Cardiac muscle cell (in vitro differentiated cells and primary cell): ENCODE measurements around the gene SYNJ2. TPM values are rescaled to one million over a fixed set of nuclear protein-coding genes. Genes with fewer than 3 reads are reported as not detected.

Source experiments
- DNase-seq, 2 donors: peaks; one replicate each; pipeline versions ENCODE4 v3.0.0 to v3.0.0-alpha.2; 2010 to 2017; ENCODE audit warnings: low read depth in 1 of 2, low spot score in 1 of 2
- H3K27ac ChIP-seq: fragments of 200-600 bp; sonication (generic); 2 replicates; pipeline ENCODE4 v1.5.1; 2016
- H3K27me3 ChIP-seq: fragments of 200-600 bp; sonication (generic); 2 replicates; pipeline ENCODE4 v1.6.0; 2016; ENCODE audit warnings: control low read depth
- H3K36me3 ChIP-seq: fragments of 200-600 bp; sonication (generic); 2 replicates; pipeline ENCODE4 v1.5.1; 2016; ENCODE audit warnings: control low read depth
- H3K4me1 ChIP-seq: fragments of 200-600 bp; sonication (generic); 2 replicates; pipeline ENCODE4 v1.8.1; 2017; ENCODE audit warnings: low read depth, mild to moderate bottlenecking, mixed run types
- H3K4me3 ChIP-seq: fragments of 200-600 bp; sonication (generic); 2 replicates; pipeline ENCODE4 v1.5.1; 2016; ENCODE audit warnings: mild to moderate bottlenecking
- H3K9me3 ChIP-seq: fragments of 200-600 bp; sonication (generic); 2 replicates; pipeline ENCODE4 v1.5.1; 2017; ENCODE audit warnings: low read depth, mild to moderate bottlenecking, control low read depth
- CTCF ChIP-seq: IDR thresholded peaks from 2 replicates; pipeline ENCODE4 v1.5.1; 2012; ENCODE audit warnings: low read depth, mild to moderate bottlenecking, low read length
- polyA plus RNA-seq: library from polyadenylated mRNA; unstranded; fragments of >200 nt; fragmentation: Nextera tagmentation; extraction: Ambion mirVana; gene quantifications from 2 replicates; pipeline ENCODE4 v1.2.1, GENCODE V29; 2016
- total RNA-seq: library from RNA; depleted of rRNA; stranded (reverse); fragments of >200 nt; gene quantifications from 2 replicates; pipeline ENCODE4 v1.2.3, GENCODE V29; 2016

Gene SYNJ2
- total and polyA plus RNA-seq, 2 experiments from 2014 or later: 2.1 to 2.9 TPM

- no peak overlapping the region for H3K27ac ChIP-seq
- H3K36me3 ChIP-seq: no peaks in the 10 kb centered on the region
- no peak overlapping the region for H3K4me3 ChIP-seq
- no peak for DNase-seq
- H3K9me3 ChIP-seq: no peaks in the 10 kb centered on the region
- no peaks in the 10 kb centered on the region for H3K4me1 ChIP-seq
- no peaks in the 10 kb centered on the region for H3K27me3 ChIP-seq
- TF ChIP-seq CTCF: no peak
Observed at GRCh38 chr6:158095031-158095430, 113.4 kb downstream of the SYNJ2 start.

- DNase-seq: no peak
- Histone ChIP-seq H3K27me3 (no peaks in the 10 kb centered on the region), H3K9me3 (no peaks in the 10 kb centered on the region), H3K36me3 (no peaks in the 10 kb centered on the region), H3K4me1 (no peaks in the 10 kb centered on the region), H3K4me3 (no peak overlapping the region), H3K27ac (no peak overlapping the region)
- TF ChIP-seq CTCF: no peak
Observed at GRCh38 chr6:158095671-158096070, 114.0 kb downstream of the SYNJ2 start.

- no peaks in the 10 kb centered on the region for H3K4me1 ChIP-seq
- DNase-seq: no peak
- no peaks in the 10 kb centered on the region for H3K36me3 ChIP-seq
- H3K4me3 ChIP-seq: no peak overlapping the region
- no peak overlapping the region for H3K27ac ChIP-seq
- no peak for TF ChIP-seq CTCF
- H3K27me3 ChIP-seq: no peaks in the 10 kb centered on the region
- H3K9me3 ChIP-seq: no peaks in the 10 kb centered on the region
Observed at GRCh38 chr6:158103228-158103627, 121.6 kb downstream of the SYNJ2 start.

- Histone ChIP-seq H3K9me3 (no peaks in the 10 kb centered on the region), H3K27me3 (no peaks in the 10 kb centered on the region), H3K4me1 (no peaks in the 10 kb centered on the region), H3K36me3 (peaks cover 4% of the 10 kb centered on the region), H3K27ac (no peak overlapping the region), H3K4me3 (no peak overlapping the region)
- no peak for TF ChIP-seq CTCF
- DNase-seq: no peak
Observed at GRCh38 chr6:158104696-158105095, 123.0 kb downstream of the SYNJ2 start.

- TF ChIP-seq CTCF: no peak
- no peaks in the 10 kb centered on the region for H3K4me1 ChIP-seq
Observed at GRCh38 chr6:158109748-158110147, 128.1 kb downstream of the SYNJ2 start.

GRCh38 chr6:158110986-158111385, 129.3 kb downstream of the SYNJ2 start:
- Histone ChIP-seq H3K36me3 (peaks cover 23% of the 10 kb centered on the region), H3K27ac (no peak overlapping the region), H3K4me1 (no peaks in the 10 kb centered on the region), H3K27me3 (no peaks in the 10 kb centered on the region), H3K4me3 (no peak overlapping the region), H3K9me3 (no peaks in the 10 kb centered on the region)
- TF ChIP-seq CTCF: no peak
- no peak for DNase-seq

More at GRCh38 chr6:158109748-158110147, 128.1 kb downstream of the SYNJ2 start:
- H3K36me3 ChIP-seq: peaks cover 18% of the 10 kb centered on the region
- H3K9me3 ChIP-seq: no peaks in the 10 kb centered on the region
- DNase-seq: peak in 1 of 2 donors; percentile 11
- H3K4me3 ChIP-seq: no peak overlapping the region
- H3K27me3 ChIP-seq: no peaks in the 10 kb centered on the region
- H3K27ac ChIP-seq: no peak overlapping the region
